ENCODE data around the gene RIMS4. TPM values are rescaled to one million over a fixed set of nuclear protein-coding genes. Genes with fewer than 3 reads are reported as not detected.

The RIMS4 gene
- total and polyA plus RNA-seq, 2 of the 13 experiments (the other 11 are each of a cell fraction or from before 2014, with no cell fraction given) = 0.01 to 0.07 TPM

- TF ChIP-seq ZNF761 (CRISPR knock-in tag; conservative IDR thresholded peaks at IDR 0.05) (no peak), ZNF512 (CRISPR knock-in tag; IDR thresholded peaks at IDR 0.05) (no peak), ZNF276 (CRISPR knock-in tag; IDR thresholded peaks at IDR 0.05; ENCODE audit: low read depth) (no peak), SCMH1 (CRISPR knock-in tag; IDR thresholded peaks at IDR 0.05; ENCODE audit: borderline replicate concordance) (no peak)
Measured at GRCh38 chr20:44748005-44748370, 62.4 kb downstream of the RIMS4 start (continued).

- peak; percentile 64 for DNase-seq (ENCODE audit: low spot score)
- H3K36me3 ChIP-seq (replicated peaks in 1 of 2; ENCODE audit: control insufficient read depth in 1 of 2, insufficient read depth in 2 of 2, low read length in 2 of 2) = no peaks in the 10 kb centered on the region
- FAIRE-seq = peak; percentile 91
- H3K27ac ChIP-seq (ENCODE audit: extremely low read length, insufficient read depth, low read length) = no peak overlapping the region
- ChIA-PET CTCF (ENCODE audit: low intra/inter-chr PET ratio, low total read pairs) (interaction anchor here (1.6 to 3.9 kb wide), 2 partner anchors 62 to 120 kb away, joined by 9 to 41 read pairs; no protein-coding TSS in a partner anchor), POLR2A (interaction anchor here (0.6 to 0.9 kb wide), 2 partner anchors 9 to 11 kb away, joined by 3 to 4 read pairs; no protein-coding TSS in a partner anchor)
- no peaks in the 10 kb centered on the region for H3K79me2 ChIP-seq (ENCODE audit: insufficient read depth, low read length)
- no peak overlapping the region for H3K9ac ChIP-seq (ENCODE audit: insufficient read depth, low read depth, low read length)
- no peak overlapping the region for H3K4me2 ChIP-seq (ENCODE audit: low read depth, low read length)
- H3K4me1 ChIP-seq (ENCODE audit: insufficient read depth, low read length) = peaks cover 26% of the 10 kb centered on the region
- WGBS (ENCODE audit: low lambda C conversion rate) = 1% methylated on average over 5 of the region's 5 CpGs
- H3K27me3 ChIP-seq (ENCODE audit: control insufficient read depth in 1 of 2, insufficient read depth in 2 of 2, low read length in 2 of 2) = peaks cover 33 to 91% of the 10 kb centered on the region in 2 experiments
- intact Hi-C loops (cut with micrococcal nuclease; ENCODE audit: unreplicated experiment) (loop anchor here (1.0 kb wide), 1 partner anchor 120 kb away; no protein-coding TSS in a partner anchor), in situ Hi-C loops (cut with HindIII; ENCODE audit: extremely low pct_ligation_motif_present, low pct_unique_long_range_greater_than_20kb) (no loop called here)
- 0 out of 2 replicates have a peak, but pooled peaks cover 3% of the 10 kb centered on the region for H4K20me1 ChIP-seq (ENCODE audit: insufficient read depth, low read length)
- H3K4me3 ChIP-seq (replicated peaks in 1 of 3; ENCODE audit: insufficient read depth in 1 of 3, low read depth in 2 of 3, low read length in 3 of 3) = no peak overlapping the region
- H3K9me3 ChIP-seq (ENCODE audit: low read length) = no peaks in the 10 kb centered on the region
- ATAC-seq = peak; percentile 67
- no peak overlapping the region for H2AFZ ChIP-seq (ENCODE audit: low read length)
- no TSS peak for BruUV-seq (replicated peaks)
- TF ChIP-seq NCOA1 (CRISPR knock-in tag; IDR thresholded peaks at IDR 0.05) = no peak
- TF ChIP-seq TBL1XR1 (IDR thresholded peaks at IDR 0.05; ENCODE audit: borderline replicate concordance, low read length, partially characterized antibody) = no peak
- TF ChIP-seq KAT8 (CRISPR knock-in tag; IDR thresholded peaks at IDR 0.05) = no peak
- no peak for TF ChIP-seq ZNF552 (CRISPR knock-in tag; IDR thresholded peaks at IDR 0.05; ENCODE audit: borderline replicate concordance)
- TF ChIP-seq ZNF788 (CRISPR knock-in tag; IDR thresholded peaks at IDR 0.05; ENCODE audit: borderline replicate concordance) = no peak; the same call in 1 of the 2 replicates
- TF ChIP-seq ZXDC (CRISPR knock-in tag; IDR thresholded peaks at IDR 0.05) = no peak
- TF ChIP-seq SPEN (CRISPR knock-in tag; IDR thresholded peaks at IDR 0.05; ENCODE audit: low read depth) = no peak
- no peak for TF ChIP-seq TOPORS (CRISPR knock-in tag; IDR thresholded peaks at IDR 0.05)
- TF ChIP-seq ZFP36 (IDR thresholded peaks at IDR 0.05; ENCODE audit: borderline replicate concordance, low read depth, low read length, partially characterized antibody) = no peak
- TF ChIP-seq HHEX (CRISPR knock-in tag; IDR thresholded peaks at IDR 0.05) = no peak
- TF ChIP-seq CREB3 (CRISPR knock-in tag; IDR thresholded peaks at IDR 0.05) = no peak
Measured at GRCh38 chr20:44747166-44748004, 63.0 kb downstream of the RIMS4 start.
